ENCODE data around the gene TBC1D21.

- TF ChIP-seq CTCF (conservative IDR thresholded peaks at IDR 0.05; ENCODE audit: low read length) (no peak), EZH2phosphoT487 (IDR thresholded peaks at IDR 0.05; ENCODE audit: borderline replicate concordance) (no peak)
Measured at GRCh38 chr15:73927476-73928240, 54.3 kb downstream of the TBC1D21 start.
